ENCODE measurements around the gene XXYLT1.
A peak's percentile ranks its signal among the peaks of the same experiment; 100 is the strongest.
"Not testable (repeated sequence)": the region's sequence is repeated elsewhere in the genome, so short reads cannot be mapped to it uniquely, and the experiment has no call there.

The XXYLT1 gene

GRCh38 chr3:195250473-195251251 lies 20.3 kb downstream of the XXYLT1 start:
- DNase-seq (ENCODE audit: low read depth): no peak

GRCh38 chr3:195249858-195250464 lies 21.0 kb downstream of the XXYLT1 start:
- DNase-seq (ENCODE audit: low read depth): no peak

DNA sequence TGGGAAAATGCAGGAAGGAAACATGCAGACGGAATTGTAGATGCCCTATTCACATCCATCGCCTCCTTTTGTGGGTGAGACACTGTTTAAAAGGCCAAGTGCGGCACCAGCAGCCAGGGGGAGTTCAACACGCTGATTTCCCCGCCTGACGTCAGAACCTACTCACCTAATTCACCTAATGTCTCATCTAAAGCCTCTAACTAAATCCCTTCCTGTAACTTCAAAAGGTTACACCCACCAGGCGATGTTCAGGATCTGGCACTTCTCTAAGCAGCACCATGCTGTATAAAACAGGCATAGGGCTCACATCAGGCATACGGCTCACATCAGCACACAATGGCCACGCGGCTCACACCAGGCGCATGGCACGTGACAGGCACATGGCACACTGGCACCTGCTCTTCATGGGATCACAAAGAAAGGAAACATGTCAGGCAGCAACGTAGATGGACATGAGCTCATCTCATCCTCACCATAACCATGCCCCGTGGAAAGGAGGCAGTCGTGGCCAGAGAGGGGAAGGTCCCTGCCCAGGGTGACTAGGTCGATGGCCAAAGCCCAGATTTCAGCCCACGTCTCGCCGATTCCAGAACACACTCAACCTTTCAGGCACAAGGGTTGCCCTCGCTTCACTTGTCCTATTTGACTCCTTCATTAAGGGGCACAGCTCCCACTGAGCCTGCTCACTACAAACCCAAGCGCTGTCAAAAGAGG lies 21.7 kb downstream of the XXYLT1 start:
- no peak for DNase-seq (ENCODE audit: low read depth)

GRCh38 chr3:195248281-195248680 lies 22.7 kb downstream of the XXYLT1 start:
- no peak for DNase-seq (ENCODE audit: low read depth)

DNA sequence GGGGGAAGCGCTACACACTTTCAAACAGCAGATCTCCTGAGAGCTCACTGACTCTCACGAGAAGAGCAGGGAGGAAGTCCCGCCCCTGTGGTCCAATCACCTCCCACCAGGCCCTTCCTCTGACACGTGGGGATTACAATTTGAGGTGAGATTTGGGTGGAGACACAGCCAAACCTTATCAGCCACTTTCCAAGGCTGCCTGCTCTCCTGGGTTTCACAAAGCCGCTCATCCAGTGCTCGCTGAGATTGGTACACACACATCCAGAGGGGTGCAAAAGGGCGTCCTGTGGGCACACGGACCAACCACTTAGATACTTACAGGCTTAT lies 23.1 kb downstream of the XXYLT1 start:
- no peak for DNase-seq (ENCODE audit: low read depth)

DNA sequence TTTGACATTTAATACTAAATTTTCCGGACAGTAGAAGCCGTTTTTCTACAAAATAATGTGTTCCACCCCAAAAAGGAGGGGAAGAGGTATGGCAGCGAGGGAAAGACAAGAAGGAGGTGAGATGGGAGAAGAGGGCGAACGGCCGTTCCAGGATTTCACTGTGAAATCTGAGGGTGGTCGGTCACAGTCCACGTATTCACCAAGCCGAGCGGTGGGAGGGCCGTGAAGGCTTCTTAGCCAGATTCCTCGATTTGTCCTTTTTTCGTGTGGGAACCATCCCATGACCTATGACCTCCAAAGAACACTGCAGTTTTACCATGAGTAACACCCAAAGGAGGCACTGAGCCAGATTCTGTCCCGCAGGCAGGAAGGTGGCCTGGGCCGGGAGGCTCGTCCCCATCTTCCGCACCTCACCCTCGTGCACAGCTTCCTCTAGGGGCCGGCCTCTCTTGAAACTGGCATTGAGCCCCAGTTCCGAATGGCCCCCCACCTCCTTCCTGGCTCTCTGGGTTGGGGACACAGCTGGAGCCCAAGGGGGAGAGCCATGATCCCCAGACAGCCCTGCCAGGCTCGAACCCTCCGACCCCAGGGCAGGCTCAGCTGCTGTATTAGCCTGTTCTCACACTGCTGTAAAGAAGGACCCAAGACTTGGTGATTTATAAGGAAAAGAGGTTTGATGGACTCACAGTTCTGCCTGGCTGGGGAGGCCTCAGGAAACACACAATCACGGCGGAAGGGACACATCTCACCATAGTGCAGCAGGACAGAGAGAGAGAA lies 23.7 kb downstream of the XXYLT1 start:
- DNase-seq (ENCODE audit: low read depth): no peak

- no peak for DNase-seq (ENCODE audit: low read depth)
Measured at GRCh38 chr3:195246581-195246995, 24.4 kb downstream of the XXYLT1 start.

GRCh38 chr3:195245531-195245951 lies 25.4 kb downstream of the XXYLT1 start:
- DNase-seq (ENCODE audit: low read depth): no peak

DNA sequence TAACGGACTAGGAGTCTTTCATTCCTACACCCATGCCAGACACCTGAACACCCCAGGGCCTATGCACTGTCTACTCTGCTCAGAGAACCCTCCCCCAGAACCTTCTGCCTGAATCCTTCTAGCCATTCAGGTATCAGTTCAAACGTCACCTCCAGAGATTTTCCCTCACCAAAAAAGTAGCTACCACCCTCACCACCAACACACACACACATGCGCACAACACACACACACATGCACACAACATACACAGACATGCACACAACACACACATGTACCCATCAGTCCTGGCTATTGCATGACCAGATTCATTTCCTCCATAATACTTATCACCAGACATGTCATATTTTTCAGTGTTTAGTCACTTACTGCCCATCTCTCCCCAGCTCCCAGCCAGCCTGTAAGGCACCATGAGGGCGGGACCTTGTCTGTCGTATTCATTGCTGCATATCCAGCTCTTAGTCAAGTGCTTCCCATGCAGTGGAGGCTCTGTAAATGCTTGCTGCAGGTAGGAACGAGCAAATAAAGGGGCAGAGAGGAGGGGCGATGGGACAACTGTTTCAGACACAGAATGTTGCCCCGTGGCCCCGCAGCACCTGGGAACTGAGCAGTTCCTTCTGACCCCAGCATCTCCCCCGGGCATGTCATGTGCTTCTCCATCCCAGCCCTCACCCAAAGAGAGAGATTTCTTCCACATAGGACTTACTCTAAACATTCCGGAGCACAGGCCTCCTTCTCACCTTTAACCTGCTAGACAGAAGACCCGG lies 29.2 kb downstream of the XXYLT1 start:
- DNase-seq (ENCODE audit: low read depth): peak; percentile 17

DNA sequence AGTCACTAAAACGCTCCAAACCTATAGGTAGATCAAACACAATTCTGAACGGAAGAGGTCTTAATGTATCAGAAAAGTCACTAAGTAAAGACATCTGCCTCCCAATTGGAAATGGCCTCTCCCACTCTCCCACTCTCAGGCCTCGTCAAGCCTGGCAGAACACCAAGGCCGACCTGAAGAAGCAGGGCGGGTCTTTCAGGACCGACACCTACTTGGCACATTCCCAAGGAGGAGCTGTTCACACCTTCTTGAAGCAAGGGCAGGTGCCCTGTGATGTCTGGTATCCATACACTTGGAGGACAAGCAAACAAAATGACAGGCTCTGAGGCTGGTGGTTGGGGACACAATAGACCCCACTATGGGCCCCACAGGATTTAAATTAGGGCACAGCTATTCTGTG lies 30.0 kb downstream of the XXYLT1 start:
- no peak for DNase-seq (ENCODE audit: low read depth)

DNA sequence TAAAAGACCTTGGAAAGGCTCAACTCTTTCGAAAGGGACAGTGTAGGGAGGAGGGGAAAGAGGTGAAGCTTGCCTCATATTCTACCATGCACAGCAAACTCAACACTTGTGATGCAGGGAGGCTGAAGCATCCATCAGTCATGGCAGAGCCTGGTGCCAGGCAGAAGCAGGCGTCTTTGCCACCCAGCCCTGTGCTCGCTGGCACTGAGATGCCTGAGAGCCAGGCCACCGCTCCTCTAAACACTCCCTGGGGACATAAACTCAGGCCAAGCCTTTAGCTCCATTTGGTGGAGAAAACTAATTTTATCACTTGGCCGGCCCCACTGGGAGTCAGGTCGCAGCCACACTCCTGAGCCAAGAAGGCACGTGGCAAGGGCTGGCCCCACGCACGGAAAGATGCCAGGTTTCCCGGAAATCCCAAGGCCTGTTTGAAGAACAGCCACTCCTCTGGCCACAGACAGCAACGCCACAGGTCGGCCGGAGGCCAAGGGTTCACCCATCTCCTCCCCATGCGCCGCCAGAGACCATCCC lies 30.7 kb downstream of the XXYLT1 start:
- DNase-seq (ENCODE audit: low read depth): no peak

DNA sequence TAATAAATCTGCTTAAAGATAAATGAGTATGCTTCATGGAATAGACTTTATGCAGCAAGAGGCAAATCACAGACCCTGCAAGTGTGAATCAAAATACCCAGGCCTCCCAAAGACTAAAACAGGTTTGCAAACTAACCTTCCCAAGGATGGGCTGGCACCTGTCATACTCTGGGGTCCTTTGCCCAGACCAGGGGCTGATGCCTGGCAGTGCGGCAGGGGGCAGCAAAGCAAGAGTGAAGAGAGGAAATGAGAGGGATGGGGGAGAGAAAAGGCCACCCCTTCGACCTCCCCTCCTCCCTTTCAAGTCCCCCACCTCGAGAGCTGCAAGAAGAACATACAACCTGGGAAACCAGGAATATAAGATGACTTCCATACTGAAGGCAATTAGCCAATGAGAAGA lies 31.8 kb downstream of the XXYLT1 start:
- DNase-seq (ENCODE audit: low read depth): no peak

DNA sequence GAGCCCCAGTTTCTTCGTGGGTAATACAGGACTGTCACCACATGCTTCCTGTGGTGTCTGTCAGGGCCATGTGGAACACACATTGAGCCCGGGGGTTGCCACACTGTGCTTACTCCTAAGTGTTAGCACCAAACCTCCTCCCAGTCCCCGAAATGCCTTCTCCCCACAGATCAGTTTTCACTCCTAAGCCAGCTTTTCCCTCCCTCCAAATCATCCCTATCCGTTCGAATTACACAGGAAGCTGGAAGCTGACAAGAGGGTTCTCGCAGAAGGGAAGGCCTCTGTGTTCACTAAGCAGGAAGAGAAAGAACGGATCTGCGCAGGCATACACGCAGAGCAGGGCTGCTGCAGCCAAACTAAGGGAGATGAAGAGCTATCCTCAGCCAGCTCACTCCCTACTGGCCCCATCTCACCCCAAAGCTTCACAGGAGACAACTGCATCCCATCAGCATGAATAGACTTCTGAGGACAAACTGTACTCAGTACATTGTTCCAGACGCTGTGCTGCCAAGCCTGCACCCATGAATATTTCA lies 32.3 kb downstream of the XXYLT1 start:
- no peak for DNase-seq (ENCODE audit: low read depth)

GRCh38 chr3:195238081-195238571 lies 32.8 kb downstream of the XXYLT1 start:
- DNase-seq (ENCODE audit: low read depth): no peak

- DNase-seq (ENCODE audit: low read depth): no peak
Measured at GRCh38 chr3:195236801-195237570, 34.0 kb downstream of the XXYLT1 start.

- no peak for DNase-seq (ENCODE audit: low read depth)
Measured at GRCh38 chr3:195236076-195236798, 34.7 kb downstream of the XXYLT1 start.

DNA sequence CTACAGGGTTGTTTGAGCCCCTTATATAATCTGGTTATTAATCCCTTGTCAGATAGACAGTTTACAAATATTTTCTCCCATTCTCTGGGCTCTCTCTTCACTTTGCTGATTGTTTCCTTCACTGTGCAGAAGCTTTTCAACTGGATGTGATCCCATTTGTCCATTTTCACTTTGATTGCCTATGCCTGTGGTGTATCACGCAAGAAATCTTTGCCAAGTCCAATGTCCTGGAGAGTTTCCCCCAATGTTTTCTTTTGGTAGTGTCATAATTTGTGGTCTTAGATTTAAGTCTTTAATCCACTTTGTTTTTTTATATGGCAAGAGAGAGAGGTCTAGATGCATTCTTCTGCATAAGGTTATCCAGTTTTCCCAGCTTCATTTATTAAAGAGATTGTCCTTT lies 40.7 kb downstream of the XXYLT1 start:
- no peak for DNase-seq (ENCODE audit: low read depth)

GRCh38 chr3:195228886-195229285 lies 42.1 kb downstream of the XXYLT1 start:
- not testable (repeated sequence) for DNase-seq (ENCODE audit: low read depth)

DNA sequence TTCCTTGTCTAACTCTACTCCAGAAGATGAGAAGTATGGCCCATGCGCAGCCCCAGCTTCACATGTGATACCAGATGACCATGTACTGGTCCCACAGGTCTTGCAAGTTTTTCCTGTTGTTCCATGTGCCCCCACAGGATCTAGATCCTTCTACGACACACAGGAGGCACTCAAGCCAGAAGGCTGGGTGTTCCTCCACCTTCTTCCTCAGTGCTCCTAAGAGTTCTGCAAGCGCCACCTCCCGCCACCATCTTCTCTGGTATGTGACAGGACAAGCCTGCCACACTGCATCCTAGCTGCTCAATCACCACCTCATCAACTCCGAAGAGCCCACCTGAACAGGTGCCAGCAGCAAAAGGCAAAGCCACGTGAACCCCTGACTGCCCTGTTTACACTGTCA lies 43.1 kb downstream of the XXYLT1 start:
- DNase-seq (ENCODE audit: low read depth): no peak

Data from ELR (cell line).